Renal cortex interstitium (tissue), 11 donors: ENCODE measurements around the gene MARCKS. TPM values are rescaled to one million over a fixed set of nuclear protein-coding genes. Genes with fewer than 3 reads are reported as not detected.

Experiments
- DNase-seq, 11 donors: peaks; one replicate each; pipeline ENCODE4 v3.0.0-alpha.2; 2013; ENCODE audit warnings: low read depth in 9 of 11, low spot score in 4 of 11; ENCODE audit errors: extremely low read depth in 1 of 11
- polyA plus RNA-seq, 3 donors: library from polyadenylated mRNA; unstranded; fragments of 120-200 nt; gene quantifications; one replicate each; pipeline ENCODE4 v1.2.1, GENCODE V29; 2013; ENCODE audit not compliant: insufficient read length in 3 of 3

Gene MARCKS
- polyA plus RNA-seq, 3 donors: 230 to 301 (median 270) TPM

DNA sequence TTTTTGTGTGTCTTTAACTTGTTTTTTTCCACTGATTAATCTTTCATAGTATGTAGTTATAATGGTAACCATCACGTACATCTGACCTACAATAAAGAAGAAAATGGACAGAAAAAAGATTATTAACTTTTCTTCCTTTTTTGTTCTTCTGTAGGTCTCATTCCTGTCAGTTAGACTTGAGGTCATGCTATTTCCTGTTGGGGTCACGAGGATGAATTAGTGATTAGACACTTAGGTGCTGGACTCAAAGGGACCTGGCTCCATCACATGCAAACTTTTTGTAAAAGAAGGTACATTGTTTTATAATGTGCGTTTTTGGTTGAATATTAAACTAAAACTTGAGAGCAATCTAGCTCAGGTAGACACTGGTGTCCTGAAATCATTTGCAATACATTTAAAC lies 14.8 kb downstream of the MARCKS start:
- no peak for DNase-seq

DNA sequence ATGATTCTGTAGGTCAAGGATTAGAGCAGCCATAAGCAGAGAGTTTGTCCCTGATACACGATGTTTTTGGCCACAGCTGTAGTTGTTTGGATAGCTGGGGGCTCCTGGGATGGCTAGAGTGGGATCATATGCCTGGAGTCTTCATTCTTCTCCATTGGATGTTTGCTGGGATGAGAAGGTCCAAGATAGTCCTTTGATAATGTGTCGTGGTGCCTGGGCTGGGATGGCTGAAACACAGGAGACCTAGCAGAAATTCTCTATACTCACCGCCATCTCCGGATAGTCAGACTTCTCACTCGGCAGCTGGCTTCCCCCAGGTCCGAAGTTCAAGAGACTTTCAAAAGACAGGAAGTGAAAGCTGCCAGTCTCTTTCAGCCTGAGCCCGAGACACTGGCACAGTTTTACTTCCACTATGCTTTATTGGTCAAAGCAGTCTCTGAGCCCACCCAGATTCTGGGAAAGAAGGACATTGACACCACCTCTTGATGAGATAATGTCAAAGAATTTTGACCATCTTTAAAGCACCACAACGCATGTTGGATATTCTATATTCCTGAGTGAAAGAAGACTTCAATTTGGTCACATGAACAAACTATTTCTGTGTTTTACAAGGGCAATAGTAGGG lies 16.0 kb downstream of the MARCKS start:
- no peak for DNase-seq

DNA sequence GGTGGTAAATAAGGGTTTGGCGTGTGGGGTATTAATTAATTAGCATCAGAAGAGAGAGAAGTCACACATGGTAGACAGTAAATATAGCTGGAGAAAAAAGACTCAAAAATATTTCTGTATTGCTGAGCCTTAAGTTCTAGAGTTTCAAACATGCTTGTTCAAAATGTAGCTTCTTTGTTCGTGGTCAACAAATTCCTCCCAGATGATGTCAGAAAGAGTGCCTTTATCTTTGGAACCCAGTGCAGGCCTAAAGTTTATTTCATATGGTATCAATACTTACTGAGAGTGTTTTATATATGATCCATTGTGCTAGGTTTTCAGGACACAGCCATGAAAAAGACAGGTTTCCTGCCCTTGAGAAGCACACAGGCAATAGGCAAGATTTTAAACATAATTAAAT lies 18.3 kb downstream of the MARCKS start:
- DNase-seq: no peak

DNA sequence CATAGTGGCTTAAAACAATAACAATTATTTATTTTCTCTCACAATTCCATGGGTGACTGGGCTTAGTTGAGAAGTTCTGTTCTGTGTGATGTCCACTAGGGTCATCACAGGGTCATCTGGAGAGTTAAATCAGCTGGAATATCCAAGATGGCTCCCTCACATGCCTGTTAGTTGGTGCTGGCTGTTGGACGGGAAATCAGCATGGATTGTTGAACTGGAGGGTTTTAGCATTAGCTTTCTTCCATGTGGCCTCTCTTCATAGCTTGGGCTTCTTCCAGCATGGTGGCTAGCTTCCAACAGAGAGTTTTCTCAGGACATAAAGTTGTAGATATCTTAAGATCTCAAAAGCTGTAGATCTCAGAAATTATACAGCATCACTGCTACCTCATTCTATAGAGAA lies 19.6 kb downstream of the MARCKS start:
- no peak for DNase-seq

GRCh38 chr6:113879186-113880096 lies 22.3 kb downstream of the MARCKS start:
- peak in 7 of 11 donors; percentile 55 to 68 (median 62) for DNase-seq

DNA sequence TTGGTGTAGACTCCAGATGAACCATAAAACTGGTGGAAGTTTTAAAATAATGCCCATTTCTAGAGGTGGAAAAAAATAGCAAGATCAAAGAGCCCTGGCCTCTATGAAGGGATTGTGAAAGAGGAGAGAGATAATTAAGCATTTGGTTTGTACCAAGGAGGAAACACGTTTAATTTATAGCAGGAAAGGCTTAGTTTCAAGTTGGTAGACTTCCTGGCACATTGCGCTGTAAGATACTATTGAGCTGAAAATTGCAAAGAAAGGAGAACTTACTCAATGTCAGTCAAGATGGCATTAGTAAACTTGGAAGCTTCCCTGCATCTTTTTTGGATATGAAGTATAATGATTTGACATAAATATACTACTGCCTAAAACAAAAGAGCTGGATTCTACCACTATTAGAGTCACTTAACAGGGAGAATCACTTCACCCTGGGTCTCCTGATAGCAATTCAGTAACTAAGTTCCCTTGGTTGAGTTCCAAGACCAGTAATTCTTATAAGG lies 24.4 kb downstream of the MARCKS start:
- no peak for DNase-seq

DNA sequence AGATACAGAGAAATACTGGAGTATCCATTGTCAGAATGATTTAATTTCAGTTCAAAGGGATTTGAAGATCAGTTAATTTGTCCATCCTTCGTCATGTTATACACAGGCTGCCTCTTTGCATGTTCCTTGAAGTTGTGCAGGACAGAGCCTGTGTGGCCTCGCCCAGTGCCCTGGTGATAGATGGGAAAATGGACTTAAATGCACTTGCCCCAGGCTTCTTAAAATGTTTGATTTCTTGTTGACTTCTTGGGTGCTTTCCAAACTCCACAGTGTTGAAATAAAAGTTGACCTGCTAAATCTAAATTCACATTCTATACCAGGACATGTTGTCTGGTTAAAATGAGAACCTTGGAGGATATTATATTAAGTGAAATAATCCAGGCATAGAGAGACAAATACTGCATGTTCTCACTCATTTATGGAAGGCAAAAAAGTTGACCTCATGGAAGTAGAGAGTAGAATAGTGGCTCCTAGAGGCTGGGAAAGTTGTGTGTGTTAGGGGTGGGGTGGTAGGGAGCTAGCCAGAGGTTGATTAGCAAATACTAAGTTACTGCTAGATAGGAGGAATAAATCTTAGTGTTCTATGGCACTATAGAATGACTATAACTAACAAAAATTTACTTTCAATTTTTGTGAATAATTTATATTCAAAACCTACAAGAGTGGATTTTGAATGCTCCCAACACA lies 25.3 kb downstream of the MARCKS start:
- no peak for DNase-seq

DNA sequence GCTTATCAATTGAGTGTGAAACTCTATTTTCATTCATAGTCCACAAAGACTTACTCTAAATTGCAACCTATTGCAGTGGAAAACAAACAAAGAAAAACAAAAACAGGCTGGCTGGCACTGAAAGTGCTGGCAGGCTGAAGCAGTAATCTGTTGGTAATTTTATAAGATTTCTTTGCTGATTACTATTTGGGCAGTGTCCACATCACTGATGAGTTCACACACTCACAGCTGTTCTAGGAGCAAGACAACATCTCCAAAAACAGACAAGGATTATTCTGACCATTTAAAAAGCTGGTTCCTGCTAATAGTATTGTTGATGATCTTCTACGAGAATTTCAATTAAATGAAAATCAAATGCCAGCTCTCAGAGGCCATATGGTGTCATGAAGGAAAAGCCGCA lies 26.9 kb downstream of the MARCKS start:
- no peak for DNase-seq

DNA sequence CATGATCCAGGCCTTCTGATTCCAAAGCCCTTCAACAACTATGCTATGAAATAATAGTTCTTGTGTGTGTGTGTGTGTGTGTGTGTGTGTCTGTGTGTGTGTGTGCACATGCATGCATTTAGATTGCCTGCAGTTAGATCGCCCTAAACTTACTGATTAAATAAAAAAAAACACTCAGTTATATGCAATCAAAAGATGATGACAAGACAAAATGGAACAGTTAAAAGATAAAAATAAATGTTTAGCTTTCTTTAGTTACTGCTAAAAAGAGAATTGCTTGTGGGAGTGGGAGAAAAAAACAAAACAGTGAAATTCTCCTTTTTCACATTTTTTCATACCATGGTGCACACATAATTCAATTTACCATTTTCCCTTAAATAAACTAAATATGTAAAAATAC lies 29.4 kb downstream of the MARCKS start:
- DNase-seq: no peak

GRCh38 chr6:113888493-113888892 lies 31.3 kb downstream of the MARCKS start:
- DNase-seq: no peak

- DNase-seq: no peak
Observed at GRCh38 chr6:113888956-113889630, 31.9 kb downstream of the MARCKS start.

DNA sequence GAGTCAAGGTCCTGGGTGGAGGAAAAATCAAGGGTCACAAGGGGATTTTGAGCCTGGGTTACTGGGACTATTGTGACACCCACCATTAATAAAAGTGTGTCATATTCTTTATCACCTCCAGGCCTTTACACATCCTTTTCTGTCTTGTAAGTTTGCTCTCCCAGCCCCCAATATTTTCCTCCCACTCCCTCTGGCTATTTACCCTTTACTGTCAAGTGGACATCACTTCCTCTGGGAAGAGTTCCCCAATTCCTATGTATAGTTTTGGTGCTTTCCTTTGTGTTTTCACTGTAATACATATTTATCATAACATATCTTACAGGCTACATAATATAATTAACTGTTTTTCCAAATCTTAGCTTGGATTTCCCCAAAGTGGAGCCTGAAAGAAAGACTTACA lies 36.3 kb downstream of the MARCKS start:
- DNase-seq: no peak

GRCh38 chr6:113893866-113894265 lies 36.7 kb downstream of the MARCKS start:
- no peak for DNase-seq

GRCh38 chr6:113894712-113895674 lies 37.8 kb downstream of the MARCKS start:
- DNase-seq: no peak

DNA sequence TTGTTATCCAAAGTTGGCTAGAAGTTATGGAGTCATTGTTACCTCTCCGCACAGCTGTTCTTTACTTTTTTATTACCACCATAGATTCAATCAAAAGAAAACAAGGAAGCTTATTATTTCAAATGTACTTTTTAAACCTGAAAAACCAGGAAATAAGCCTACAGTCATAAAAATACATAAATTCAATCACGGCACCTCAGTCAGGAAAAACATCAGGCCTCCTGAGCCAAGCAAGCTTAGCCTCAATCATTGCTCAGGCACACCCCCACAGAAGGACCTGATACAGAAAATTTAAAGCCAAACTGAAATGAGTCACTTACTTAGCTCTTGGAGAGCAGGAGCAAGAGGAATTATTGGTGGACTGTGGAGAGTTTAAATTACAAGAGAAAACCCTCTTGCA lies 44.3 kb downstream of the MARCKS start:
- DNase-seq: no peak

DNA sequence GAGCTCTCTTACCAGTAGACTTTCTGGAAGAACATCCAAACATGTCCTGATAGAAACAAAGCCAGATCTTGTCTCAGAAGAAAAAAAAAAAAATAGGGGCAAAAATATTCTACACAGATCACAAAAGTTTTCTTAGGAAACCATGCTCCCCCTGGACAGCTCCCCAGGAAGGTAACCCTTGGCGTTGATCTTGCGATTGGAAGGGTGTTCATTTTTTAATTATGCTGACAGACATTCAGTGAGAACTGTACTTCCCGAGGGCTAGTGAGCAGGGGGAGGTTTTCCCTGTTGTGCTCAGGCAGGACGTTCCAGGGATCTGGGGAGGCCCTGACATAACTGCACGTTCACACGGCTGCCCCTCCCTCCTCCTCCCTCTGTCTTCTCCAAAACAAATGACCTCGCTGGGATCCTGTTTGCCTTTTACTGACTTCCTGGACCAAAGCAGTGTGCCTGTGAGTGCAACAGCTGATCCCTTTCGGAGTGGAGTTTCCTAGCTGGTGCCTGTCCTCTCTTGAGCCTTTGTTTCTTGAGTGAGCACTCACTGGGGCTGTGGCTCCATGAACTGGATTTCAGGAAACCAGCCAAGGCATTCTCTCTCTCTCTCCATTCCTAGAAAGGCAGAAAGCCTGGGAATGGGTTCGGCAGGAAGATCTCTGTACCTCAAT lies 46.7 kb downstream of the MARCKS start:
- DNase-seq: peak in 10 of 11 donors; percentile 26 to 84 (median 52)

- no peak for DNase-seq
Observed at GRCh38 chr6:113907102-113907815, 50.1 kb downstream of the MARCKS start.
